Ascending aorta (tissue), 2 donors: ENCODE data around the gene MIPOL1. TPM values are rescaled to one million over a fixed set of nuclear protein-coding genes. Genes with fewer than 3 reads are reported as not detected.

Source experiments
- DNase-seq, 2 donors: peaks; one replicate each; pipeline ENCODE4 v3.0.0-alpha.2; 2019; ENCODE audit warnings: low spot score in 2 of 2
- H3K27ac ChIP-seq, 2 donors: fragments of 200-600 bp; sonication (generic); one replicate each; pipeline ENCODE4 v1.5.1; 2016 to 2017; ENCODE audit warnings: mild to moderate bottlenecking in 1 of 2
- H3K27me3 ChIP-seq: fragments of 200-600 bp; sonication (generic); one replicate; pipeline ENCODE4 v1.5.1; 2017
- H3K36me3 ChIP-seq, 2 donors: fragments of 200-600 bp; sonication (generic); one replicate each; pipeline ENCODE4 v1.5.1; 2016
- H3K4me1 ChIP-seq, 2 donors: fragments of 200-600 bp; sonication (generic); one replicate each; pipeline ENCODE4 v1.5.1; 2016 to 2017; ENCODE audit warnings: mild to moderate bottlenecking in 1 of 2
- H3K4me3 ChIP-seq, 2 donors: fragments of 200-600 bp; sonication (generic); one replicate each; pipeline ENCODE4 v1.5.1; 2016 to 2017; ENCODE audit warnings: mild to moderate bottlenecking in 1 of 2
- H3K9me3 ChIP-seq, 2 donors: fragments of 200-600 bp; sonication (generic); one replicate each; pipeline ENCODE4 v1.5.1; 2016
- intact Hi-C: fragments of 100-400 bp; cut with DNase I; formaldehyde crosslinking; loops from one replicate; pipeline ENCODE4 v1.15.1; 2023
- total RNA-seq: library from RNA; depleted of rRNA; stranded (reverse); fragments of >200 nt; gene quantifications from one replicate; pipeline ENCODE4 v1.1.0, GENCODE V29; 2016
- TF ChIP-seq, protein P1 (sequence below), 3 experiments: fragments of 200-600 bp in 2 of 3; fragments of 450-650 bp in 1 of 3; sonication (generic) in 2 of 3; IDR thresholded peaks; one replicate each; pipeline ENCODE4 v1.5.1; 2016 to 2019; ENCODE audit warnings: antibody characterized with exemption in 3 of 3, mild to moderate bottlenecking in 1 of 3, moderate library complexity in 1 of 3

Gene MIPOL1
- total RNA-seq, 1 donor from 2014 or later = 8.6 TPM

DNA sequence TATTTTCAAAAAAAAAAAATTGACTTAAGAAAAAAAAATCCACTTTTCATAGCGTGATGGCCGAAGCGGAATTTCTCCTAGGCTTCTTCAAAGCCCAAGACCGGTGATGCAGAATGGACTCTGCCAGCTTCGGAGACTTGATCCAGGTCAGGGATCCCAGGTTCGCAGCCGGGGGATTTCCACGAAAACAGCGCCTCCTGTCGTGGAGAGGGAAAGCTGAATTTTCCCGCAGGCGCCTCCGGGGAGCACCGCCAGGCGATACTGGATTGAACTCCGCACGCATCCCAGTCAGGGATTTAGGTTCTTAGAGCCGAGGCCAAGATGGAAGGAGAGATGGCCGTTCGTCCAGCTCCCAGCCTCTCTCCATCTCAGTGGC lies 399.8 kb downstream of the MIPOL1 start:
- TF ChIP-seq, protein P1, sequence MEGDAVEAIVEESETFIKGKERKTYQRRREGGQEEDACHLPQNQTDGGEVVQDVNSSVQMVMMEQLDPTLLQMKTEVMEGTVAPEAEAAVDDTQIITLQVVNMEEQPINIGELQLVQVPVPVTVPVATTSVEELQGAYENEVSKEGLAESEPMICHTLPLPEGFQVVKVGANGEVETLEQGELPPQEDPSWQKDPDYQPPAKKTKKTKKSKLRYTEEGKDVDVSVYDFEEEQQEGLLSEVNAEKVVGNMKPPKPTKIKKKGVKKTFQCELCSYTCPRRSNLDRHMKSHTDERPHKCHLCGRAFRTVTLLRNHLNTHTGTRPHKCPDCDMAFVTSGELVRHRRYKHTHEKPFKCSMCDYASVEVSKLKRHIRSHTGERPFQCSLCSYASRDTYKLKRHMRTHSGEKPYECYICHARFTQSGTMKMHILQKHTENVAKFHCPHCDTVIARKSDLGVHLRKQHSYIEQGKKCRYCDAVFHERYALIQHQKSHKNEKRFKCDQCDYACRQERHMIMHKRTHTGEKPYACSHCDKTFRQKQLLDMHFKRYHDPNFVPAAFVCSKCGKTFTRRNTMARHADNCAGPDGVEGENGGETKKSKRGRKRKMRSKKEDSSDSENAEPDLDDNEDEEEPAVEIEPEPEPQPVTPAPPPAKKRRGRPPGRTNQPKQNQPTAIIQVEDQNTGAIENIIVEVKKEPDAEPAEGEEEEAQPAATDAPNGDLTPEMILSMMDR (IDR thresholded peaks at IDR 0.05) = peak in 2 of 3 experiments; percentile 8 to 10
- no peaks in the 10 kb centered on the region for H3K36me3 ChIP-seq
- intact Hi-C loops = loop anchor here (10.0 kb wide), 3 partner anchors 353 to 1073 kb away; partner anchors contain the start of gene NKX2-1
- H3K4me3 ChIP-seq = no peak overlapping the region
- H3K9me3 ChIP-seq = no peaks in the 10 kb centered on the region
- H3K4me1 ChIP-seq = peaks cover 0 to 17% of the 10 kb centered on the region in 2 donors
- no peak overlapping the region for H3K27ac ChIP-seq
- no peak for DNase-seq
- peaks cover 54% of the 10 kb centered on the region for H3K27me3 ChIP-seq

DNA sequence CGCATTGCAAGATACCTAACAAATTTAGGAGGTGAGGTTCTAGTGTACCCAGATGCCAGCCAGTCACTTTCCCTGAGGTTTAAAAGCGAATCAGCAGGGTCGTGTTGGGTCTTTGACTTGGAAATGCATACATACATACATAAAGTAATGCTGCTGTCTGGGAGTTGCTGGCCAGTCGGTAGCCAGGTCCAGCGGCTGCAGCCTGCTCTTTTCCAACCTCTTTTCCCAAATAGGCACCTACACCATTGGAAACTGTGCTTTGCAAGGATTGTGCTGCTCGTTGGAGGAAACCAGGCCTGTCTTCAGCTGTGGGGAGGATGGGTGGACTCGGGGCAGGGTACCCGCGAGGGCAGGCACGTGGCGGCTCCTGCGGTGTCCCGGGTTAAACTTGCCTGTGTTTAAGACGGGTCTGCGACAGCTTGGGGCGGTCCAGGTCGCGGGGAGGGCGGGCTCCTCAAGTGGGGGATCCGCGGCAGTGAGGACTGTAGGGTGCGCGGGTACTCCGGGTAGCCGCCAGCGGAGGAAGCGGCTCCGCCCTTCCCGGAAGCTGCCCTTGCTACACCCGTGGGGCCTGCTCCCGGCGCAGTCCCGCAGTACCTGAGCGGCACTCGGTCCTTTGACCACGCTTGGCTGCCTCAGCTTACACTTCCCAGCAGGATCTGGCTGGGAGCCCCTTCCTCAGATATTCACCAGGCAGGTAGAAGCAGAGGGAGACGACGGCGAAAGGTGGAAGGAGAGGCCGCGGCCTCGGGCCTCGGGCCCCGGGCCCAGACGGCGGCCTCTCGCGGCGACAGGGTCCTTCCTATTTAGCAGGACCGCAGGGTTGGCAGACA lies 400.4 kb downstream of the MIPOL1 start:
- Histone ChIP-seq H3K4me3 (peak overlapping the region in 1 of 2 donors; percentile 36), H3K27me3 (peaks cover 48% of the 10 kb centered on the region)
- intact Hi-C loops = loop anchor here (10.0 kb wide), 3 partner anchors 353 to 1073 kb away; partner anchors contain the start of gene NKX2-1

DNA sequence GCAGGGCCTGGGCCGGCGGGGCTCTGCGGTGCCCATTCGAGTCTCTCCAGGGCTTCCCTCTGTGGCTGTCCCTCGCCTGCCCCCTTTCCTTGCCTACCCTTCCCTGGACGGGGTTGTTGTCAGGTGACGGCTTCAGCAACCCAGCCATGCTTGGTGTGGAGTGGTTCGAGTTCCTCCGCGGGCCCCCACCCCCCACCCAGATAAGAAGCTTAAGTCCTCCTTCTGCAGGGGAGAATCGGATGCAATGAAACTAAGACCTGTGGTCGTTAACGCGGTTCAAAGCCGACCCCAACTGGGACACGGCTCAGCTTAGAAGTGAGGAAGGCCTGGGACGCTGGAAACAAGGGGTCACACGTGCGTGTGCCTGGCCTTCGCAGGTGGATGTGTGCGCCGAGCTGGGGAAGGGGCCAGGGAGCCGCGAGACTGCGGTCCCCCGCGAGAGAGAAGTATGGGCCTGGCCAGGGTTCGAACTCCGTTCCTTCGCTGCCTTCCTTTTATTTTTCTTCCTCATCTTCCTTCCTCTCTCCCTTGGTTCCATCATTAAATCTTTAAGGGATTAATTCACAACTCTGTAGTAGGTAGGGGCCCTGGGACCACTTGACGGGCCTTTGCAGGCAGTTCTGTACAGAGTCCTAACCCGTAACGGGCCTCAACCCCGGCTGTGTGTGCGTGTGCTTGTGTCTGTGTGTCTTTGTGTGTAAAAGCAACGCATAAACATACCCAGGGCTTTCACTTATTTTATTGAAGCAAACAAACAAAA lies 401.2 kb downstream of the MIPOL1 start:
- no peaks in the 10 kb centered on the region for H3K9me3 ChIP-seq
- TF ChIP-seq, protein P1 (IDR thresholded peaks at IDR 0.05) = no peak
- H3K27ac ChIP-seq = no peak overlapping the region
- intact Hi-C loops = loop anchor here (10.0 kb wide), 3 partner anchors 354 to 1074 kb away; partner anchors contain the start of gene NKX2-1
- peak overlapping the region; percentile 18 to 41 for H3K4me3 ChIP-seq
- H3K36me3 ChIP-seq = no peaks in the 10 kb centered on the region
- peaks cover 45% of the 10 kb centered on the region for H3K27me3 ChIP-seq
- peaks cover 0 to 17% of the 10 kb centered on the region in 2 donors for H3K4me1 ChIP-seq
- DNase-seq = no peak

More for the DNA sequence above, 400.4 kb downstream of the MIPOL1 start:
- TF ChIP-seq, protein P1 (IDR thresholded peaks at IDR 0.05) = no peak
- no peak for DNase-seq
- no peaks in the 10 kb centered on the region for H3K36me3 ChIP-seq
- peaks cover 0 to 17% of the 10 kb centered on the region in 2 donors for H3K4me1 ChIP-seq
- no peaks in the 10 kb centered on the region for H3K9me3 ChIP-seq
- H3K27ac ChIP-seq = no peak overlapping the region

DNA sequence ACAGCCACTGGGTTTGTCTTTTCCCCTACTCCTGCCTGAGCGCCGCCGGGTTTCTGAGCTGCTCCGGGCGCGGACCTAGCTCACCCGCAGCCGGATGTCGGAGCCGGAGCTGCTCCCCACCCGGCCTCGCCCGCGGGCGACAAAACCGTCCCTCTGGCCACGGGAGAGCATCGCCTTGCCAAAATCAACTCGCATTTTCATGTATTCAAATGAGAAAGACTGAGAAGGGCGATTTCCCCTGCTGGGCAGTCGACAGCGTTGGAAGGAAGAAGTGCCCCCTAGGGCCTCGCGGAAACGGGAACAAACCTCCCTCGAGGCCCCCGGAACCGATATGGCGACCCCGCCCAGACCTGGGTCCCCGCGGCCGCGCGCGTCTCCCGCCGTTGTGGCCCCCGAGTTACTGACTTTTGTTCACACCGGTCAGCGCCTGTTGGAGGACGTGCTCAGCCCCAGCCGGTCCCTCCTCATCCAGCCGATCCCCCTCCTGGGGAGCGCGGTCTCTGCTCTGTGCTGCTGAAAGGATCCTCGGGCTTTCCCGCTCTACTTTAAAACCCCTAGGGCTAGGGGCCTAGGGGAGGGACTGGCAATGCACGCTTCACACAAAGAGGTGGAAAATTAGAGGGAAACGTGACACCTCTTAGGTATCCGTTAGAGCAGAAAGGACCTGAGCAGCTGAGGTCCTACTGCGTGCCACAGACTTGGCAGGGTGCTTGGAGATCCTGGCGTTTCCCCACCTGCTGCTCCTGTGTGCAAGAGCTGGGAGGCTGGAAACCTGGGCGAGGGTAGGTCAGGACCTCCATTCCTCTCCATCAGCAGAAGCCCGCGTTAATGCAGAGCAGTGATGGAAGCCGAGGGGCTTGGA lies 402.0 kb downstream of the MIPOL1 start:
- Histone ChIP-seq H3K4me1 (peaks cover 0 to 17% of the 10 kb centered on the region in 2 donors), H3K27ac (no peak overlapping the region), H3K36me3 (no peaks in the 10 kb centered on the region), H3K9me3 (no peaks in the 10 kb centered on the region), H3K27me3 (peaks cover 45% of the 10 kb centered on the region), H3K4me3 (peak overlapping the region; percentile 18 to 41)
- intact Hi-C loops = loop anchor here (10.0 kb wide), 3 partner anchors 355 to 1075 kb away; partner anchors contain the start of gene NKX2-1
- DNase-seq = no peak
- TF ChIP-seq, protein P1 (IDR thresholded peaks at IDR 0.05) = no peak
